HT1080 (cell line): ENCODE data around the gene NOBOX. TPM values are rescaled to one million over a fixed set of nuclear protein-coding genes. Genes with fewer than 3 reads are reported as not detected.

Experiments used
- small RNA-seq: library from RNA; depleted of rRNA; stranded (forward); fragments of <200 nt; gene quantifications from one replicate; pipeline ENCODE3, GENCODE V24; 2014
- total RNA-seq: library from RNA; depleted of rRNA; stranded (reverse); fragments of >200 nt; shearing (Covaris generic); gene quantifications from 2 replicates; pipeline ENCODE4 v1.2.3, GENCODE V29; 2014; rRNA removed

The NOBOX gene
- total RNA-seq, 1 experiment from 2014 or later = not detected

Small RNAs within 50 kb of the gene (small RNA-seq; reads per million reads assigned to genes)
- gene RNU6ATAC40P = not detected

Other genes starting within 250 kb of the NOBOX start
- 0.14 and 0.17 TPM in 2 replicates for gene CTAGE4, start 220.2 kb downstream of the NOBOX start, total RNA-seq
- gene ARHGEF35, start 207.9 kb downstream of the NOBOX start, total RNA-seq = 0.11 TPM in 1 of 2 replicates, not detected in the other
- gene OR2A42, start 164.1 kb downstream of the NOBOX start, total RNA-seq = not detected in 2 replicates
- gene OR2A7, start 138.9 kb downstream of the NOBOX start, total RNA-seq = not detected in 2 replicates
- not detected in 2 replicates for gene CTAGE8, start 134.4 kb downstream of the NOBOX start, total RNA-seq
- not detected in 2 replicates for gene OR2A1, start 91.3 kb downstream of the NOBOX start, total RNA-seq
- 1.0 and 2.5 TPM in 2 replicates for gene ARHGEF5, start 48.3 kb downstream of the NOBOX start, total RNA-seq